ENCODE measurements around the gene SLC38A3. TPM values are rescaled to one million over a fixed set of nuclear protein-coding genes. Genes with fewer than 3 reads are reported as not detected.
"Not testable (repeated sequence)": the region's sequence is repeated elsewhere in the genome, so short reads cannot be mapped to it uniquely, and the experiment has no call there.

Gene SLC38A3
- polyA plus RNA-seq, 1 donor: 2.0 TPM

DNA sequence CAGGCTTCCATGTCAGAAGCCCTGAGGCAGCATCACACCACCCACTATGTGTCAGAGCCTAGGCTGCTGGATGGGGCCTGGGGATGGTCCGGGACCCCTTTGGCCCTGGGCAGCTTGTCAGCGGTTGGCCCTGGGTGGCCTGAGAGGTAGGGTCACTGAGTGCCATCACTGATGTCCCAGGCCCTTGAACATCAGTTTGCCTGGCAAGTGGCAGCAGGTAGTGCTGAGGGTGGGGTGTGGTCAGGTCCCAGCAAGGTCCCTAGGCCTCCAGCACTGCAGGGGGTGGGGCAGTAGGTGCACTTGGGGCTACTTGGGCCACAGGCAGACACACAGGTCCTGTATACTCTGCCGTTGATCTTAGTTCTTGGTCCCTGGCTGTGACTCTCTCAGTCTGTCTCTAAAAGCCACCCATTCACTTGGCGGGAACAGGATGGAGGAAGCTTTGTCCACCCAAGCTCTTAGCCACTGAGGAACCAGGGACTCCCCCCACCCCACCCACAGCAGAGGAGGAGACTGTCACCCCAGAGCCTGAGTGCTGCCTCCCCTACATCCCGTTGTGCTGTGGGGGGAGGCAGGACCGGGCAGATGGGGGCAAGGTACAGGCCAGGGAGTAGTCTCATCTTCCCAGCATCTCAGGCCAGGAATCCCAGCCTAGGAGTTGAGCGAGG is 36.8 kb downstream of the SLC38A3 start:
- no peaks in the 10 kb centered on the region for H3K27me3 ChIP-seq (ENCODE audit: control insufficient read depth, insufficient read depth, low read length)
- H3K36me3 ChIP-seq (ENCODE audit: control insufficient read depth, insufficient read depth, low read length): peaks cover 29% of the 10 kb centered on the region
- DNase-seq: no peak
- no CpG with 5 or more reads among the region's 7 CpGs for WGBS (ENCODE audit: insufficient coverage, low lambda C conversion rate)
- no peak overlapping the region for H3K4me3 ChIP-seq (ENCODE audit: low read length)
- no peaks in the 10 kb centered on the region for H3K9me3 ChIP-seq (ENCODE audit: control insufficient read depth, low read depth, low read length)
- H3K4me1 ChIP-seq (ENCODE audit: control insufficient read depth, insufficient read depth, low read length): peaks cover 35% of the 10 kb centered on the region
- H3K27ac ChIP-seq (ENCODE audit: low read length): peak overlapping the region; percentile 17

DNA sequence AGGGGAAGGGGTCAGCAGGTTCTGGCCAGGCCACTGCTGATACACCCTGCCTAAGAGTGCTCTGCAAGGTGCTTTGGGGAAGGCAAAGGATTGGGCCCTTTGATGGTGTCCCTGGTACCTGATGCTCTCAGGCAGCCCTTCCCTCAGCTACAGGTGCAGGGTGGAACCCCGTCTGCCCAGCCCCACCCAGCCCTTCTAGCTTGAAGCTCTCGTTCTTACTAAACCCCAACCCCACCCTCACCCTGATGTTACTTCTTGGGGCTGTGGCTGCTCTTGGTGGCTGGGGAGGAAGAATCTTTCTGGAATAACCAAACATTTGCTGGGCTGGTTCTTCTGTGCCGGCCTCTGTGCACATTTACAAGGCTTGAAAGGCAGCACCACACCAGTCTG is 37.3 kb downstream of the SLC38A3 start:
- H3K27me3 ChIP-seq (ENCODE audit: control insufficient read depth, insufficient read depth, low read length): no peaks in the 10 kb centered on the region
- H3K4me1 ChIP-seq (ENCODE audit: control insufficient read depth, insufficient read depth, low read length): peaks cover 38% of the 10 kb centered on the region
- WGBS (ENCODE audit: insufficient coverage, low lambda C conversion rate): no CpG with 5 or more reads among the region's 3 CpGs

GRCh38 chr3:50242851-50243542 is 37.9 kb downstream of the SLC38A3 start:
- DNase-seq: no peak
- no peaks in the 10 kb centered on the region for H3K9me3 ChIP-seq (ENCODE audit: control insufficient read depth, low read depth, low read length)
- no peak overlapping the region for H3K4me3 ChIP-seq (ENCODE audit: low read length)
- H3K4me1 ChIP-seq (ENCODE audit: control insufficient read depth, insufficient read depth, low read length): peaks cover 40% of the 10 kb centered on the region
- WGBS (ENCODE audit: insufficient coverage, low lambda C conversion rate): no CpG with 5 or more reads among the region's 14 CpGs
- peak overlapping the region; percentile 41 for H3K27ac ChIP-seq (ENCODE audit: low read length)
- no peaks in the 10 kb centered on the region for H3K27me3 ChIP-seq (ENCODE audit: control insufficient read depth, insufficient read depth, low read length)
- peaks cover 38% of the 10 kb centered on the region for H3K36me3 ChIP-seq (ENCODE audit: control insufficient read depth, insufficient read depth, low read length)

More for the DNA sequence above, 37.3 kb downstream of the SLC38A3 start:
- Histone ChIP-seq H3K27ac (ENCODE audit: low read length) (peak overlapping the region; percentile 41), H3K4me3 (ENCODE audit: low read length) (no peak overlapping the region), H3K36me3 (ENCODE audit: control insufficient read depth, insufficient read depth, low read length) (peaks cover 34% of the 10 kb centered on the region), H3K9me3 (ENCODE audit: control insufficient read depth, low read depth, low read length) (no peaks in the 10 kb centered on the region)
- no peak for DNase-seq

DNA sequence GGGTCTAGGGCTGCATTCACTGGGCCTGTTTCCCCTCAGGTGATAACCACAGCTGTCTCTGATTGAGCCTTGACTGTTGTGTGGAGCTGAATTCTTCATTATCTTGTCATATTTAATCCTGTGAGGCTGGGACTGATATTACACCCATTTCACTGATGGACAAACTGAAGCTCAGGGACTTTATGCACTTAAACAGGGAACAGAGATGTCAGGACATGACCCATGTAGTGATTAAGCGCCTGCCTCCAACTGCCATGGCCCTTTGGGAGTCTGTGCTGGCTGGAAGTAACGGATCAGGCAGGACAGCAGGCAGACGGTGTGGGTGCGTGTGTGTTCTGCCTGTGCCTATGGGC is 38.4 kb downstream of the SLC38A3 start:
- Histone ChIP-seq H3K27me3 (ENCODE audit: control insufficient read depth, insufficient read depth, low read length) (no peaks in the 10 kb centered on the region), H3K9me3 (ENCODE audit: control insufficient read depth, low read depth, low read length) (no peaks in the 10 kb centered on the region), H3K27ac (ENCODE audit: low read length) (peak overlapping the region; percentile 41), H3K4me3 (ENCODE audit: low read length) (no peak overlapping the region), H3K4me1 (ENCODE audit: control insufficient read depth, insufficient read depth, low read length) (peaks cover 40% of the 10 kb centered on the region), H3K36me3 (ENCODE audit: control insufficient read depth, insufficient read depth, low read length) (peaks cover 42% of the 10 kb centered on the region)
- no peak for DNase-seq
- WGBS (ENCODE audit: insufficient coverage, low lambda C conversion rate): no CpG with 5 or more reads among the region's 4 CpGs

GRCh38 chr3:50244813-50245212 is 39.7 kb downstream of the SLC38A3 start:
- WGBS (ENCODE audit: insufficient coverage, low lambda C conversion rate): no CpG with 5 or more reads among the region's 6 CpGs
- not testable (repeated sequence) for H3K9me3 ChIP-seq (ENCODE audit: control insufficient read depth, low read depth, low read length); H3K27ac ChIP-seq (ENCODE audit: low read length); H3K4me3 ChIP-seq (ENCODE audit: low read length); H3K27me3 ChIP-seq (ENCODE audit: control insufficient read depth, insufficient read depth, low read length); DNase-seq
- H3K36me3 ChIP-seq (ENCODE audit: control insufficient read depth, insufficient read depth, low read length): peaks cover 44% of the 10 kb centered on the region
- H3K4me1 ChIP-seq (ENCODE audit: control insufficient read depth, insufficient read depth, low read length): peaks cover 39% of the 10 kb centered on the region

- DNase-seq: no peak
- no peak overlapping the region for H3K4me3 ChIP-seq (ENCODE audit: low read length)
- H3K36me3 ChIP-seq (ENCODE audit: control insufficient read depth, insufficient read depth, low read length): peaks cover 45% of the 10 kb centered on the region
- H3K9me3 ChIP-seq (ENCODE audit: control insufficient read depth, low read depth, low read length): no peaks in the 10 kb centered on the region
- H3K4me1 ChIP-seq (ENCODE audit: control insufficient read depth, insufficient read depth, low read length): peaks cover 40% of the 10 kb centered on the region
- no peaks in the 10 kb centered on the region for H3K27me3 ChIP-seq (ENCODE audit: control insufficient read depth, insufficient read depth, low read length)
- H3K27ac ChIP-seq (ENCODE audit: low read length): peak overlapping the region; percentile 70
- no CpG with 5 or more reads among the region's 16 CpGs for WGBS (ENCODE audit: insufficient coverage, low lambda C conversion rate)
These were observed 40.2 kb downstream of the SLC38A3 start for GRCh38 chr3:50245251-50245745.

GRCh38 chr3:50245831-50246516 is 40.9 kb downstream of the SLC38A3 start:
- Histone ChIP-seq H3K27ac (ENCODE audit: low read length) (peak overlapping the region; percentile 70), H3K4me1 (ENCODE audit: control insufficient read depth, insufficient read depth, low read length) (peaks cover 43% of the 10 kb centered on the region), H3K36me3 (ENCODE audit: control insufficient read depth, insufficient read depth, low read length) (peaks cover 45% of the 10 kb centered on the region), H3K4me3 (ENCODE audit: low read length) (peak overlapping the region; percentile 66), H3K27me3 (ENCODE audit: control insufficient read depth, insufficient read depth, low read length) (no peaks in the 10 kb centered on the region), H3K9me3 (ENCODE audit: control insufficient read depth, low read depth, low read length) (no peaks in the 10 kb centered on the region)
- peak; percentile 80 to 84 for DNase-seq
- WGBS (ENCODE audit: insufficient coverage, low lambda C conversion rate): no CpG with 5 or more reads among the region's 25 CpGs

- Histone ChIP-seq H3K27ac (ENCODE audit: low read length) (peak overlapping the region; percentile 70), H3K4me1 (ENCODE audit: control insufficient read depth, insufficient read depth, low read length) (peaks cover 43% of the 10 kb centered on the region), H3K4me3 (ENCODE audit: low read length) (no peak overlapping the region), H3K27me3 (ENCODE audit: control insufficient read depth, insufficient read depth, low read length) (no peaks in the 10 kb centered on the region), H3K9me3 (ENCODE audit: control insufficient read depth, low read depth, low read length) (no peaks in the 10 kb centered on the region), H3K36me3 (ENCODE audit: control insufficient read depth, insufficient read depth, low read length) (peaks cover 50% of the 10 kb centered on the region)
- peak in 1 of 2 donors; percentile 52 for DNase-seq
- WGBS (ENCODE audit: insufficient coverage, low lambda C conversion rate): no CpG with 5 or more reads among the region's 10 CpGs
These were observed 41.5 kb downstream of the SLC38A3 start for GRCh38 chr3:50246517-50246954.

DNA sequence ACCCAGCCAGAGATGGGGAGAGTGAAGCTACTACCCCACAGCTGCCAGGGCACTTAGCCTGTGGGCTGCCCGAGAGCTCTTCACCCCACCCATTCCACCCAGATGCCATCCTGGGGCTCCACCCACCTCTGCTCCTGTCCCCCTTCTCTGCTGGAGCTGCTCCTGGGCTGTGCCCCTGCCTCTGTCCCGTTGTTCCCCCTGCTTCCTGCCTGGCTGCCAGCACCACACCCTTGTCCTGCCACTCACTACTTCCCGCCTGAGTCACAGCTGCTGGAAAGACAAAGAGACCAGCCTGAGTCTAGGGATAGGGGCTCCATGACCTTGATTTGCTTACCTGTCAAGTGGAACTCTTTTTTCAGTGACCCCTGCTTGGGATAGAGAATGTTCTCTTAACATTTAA is 43.3 kb downstream of the SLC38A3 start:
- Histone ChIP-seq H3K4me3 (ENCODE audit: low read length) (no peak overlapping the region), H3K36me3 (ENCODE audit: control insufficient read depth, insufficient read depth, low read length) (peaks cover 59% of the 10 kb centered on the region), H3K9me3 (ENCODE audit: control insufficient read depth, low read depth, low read length) (no peaks in the 10 kb centered on the region), H3K27ac (ENCODE audit: low read length) (peak overlapping the region; percentile 40), H3K4me1 (ENCODE audit: control insufficient read depth, insufficient read depth, low read length) (peaks cover 41% of the 10 kb centered on the region), H3K27me3 (ENCODE audit: control insufficient read depth, insufficient read depth, low read length) (no peaks in the 10 kb centered on the region)
- DNase-seq: peak in 1 of 2 donors; percentile 42
- WGBS (ENCODE audit: insufficient coverage, low lambda C conversion rate): no CpG with 5 or more reads among the region's 3 CpGs

- no peak for DNase-seq
- no peaks in the 10 kb centered on the region for H3K27me3 ChIP-seq (ENCODE audit: control insufficient read depth, insufficient read depth, low read length)
- no CpG with 5 or more reads among the region's 5 CpGs for WGBS (ENCODE audit: insufficient coverage, low lambda C conversion rate)
- no peak overlapping the region for H3K27ac ChIP-seq (ENCODE audit: low read length)
- no peak overlapping the region for H3K4me3 ChIP-seq (ENCODE audit: low read length)
- no peaks in the 10 kb centered on the region for H3K9me3 ChIP-seq (ENCODE audit: control insufficient read depth, low read depth, low read length)
- peaks cover 59% of the 10 kb centered on the region for H3K36me3 ChIP-seq (ENCODE audit: control insufficient read depth, insufficient read depth, low read length)
- H3K4me1 ChIP-seq (ENCODE audit: control insufficient read depth, insufficient read depth, low read length): peaks cover 41% of the 10 kb centered on the region
These were observed 44.4 kb downstream of the SLC38A3 start for GRCh38 chr3:50249457-50249856.
